HepG2 (cell line): Measurements from ENCODE around the gene STARD13. TPM values are rescaled to one million over a fixed set of nuclear protein-coding genes. Genes with fewer than 3 reads are reported as not detected.

Experiments used
- CC2D1A ChIP-seq: sonication (generic); formaldehyde crosslinking; IDR thresholded peaks from 2 replicates; pipeline ENCODE4 v1.8.1; 2023; ENCODE audit warnings: mild to moderate bottlenecking, missing genetic modification reagents
- HBP1 ChIP-seq: IDR thresholded peaks from 2 replicates; pipeline ENCODE4 v1.6.1; 2016; ENCODE audit warnings: low read depth, control low read depth
- MEIS1 ChIP-seq: sonication (generic); formaldehyde crosslinking; IDR thresholded peaks from 2 replicates; pipeline ENCODE4 v1.9.0; 2021; ENCODE audit warnings: mild to moderate bottlenecking, missing genetic modification reagents, moderate library complexity, borderline replicate concordance
- MEIS2 ChIP-seq: sonication (generic); formaldehyde crosslinking; IDR thresholded peaks from 2 replicates; pipeline ENCODE4 v1.9.0; 2021; ENCODE audit warnings: mild to moderate bottlenecking, missing genetic modification reagents
- NAIF1 ChIP-seq: sonication (generic); formaldehyde crosslinking; IDR thresholded peaks from 2 replicates; pipeline ENCODE4 v1.5.0; 2020; ENCODE audit warnings: mild to moderate bottlenecking, missing genetic modification reagents, borderline replicate concordance
- REXO4 ChIP-seq: sonication (generic); formaldehyde crosslinking; IDR thresholded peaks from 2 replicates; pipeline ENCODE4 v1.8.0; 2022; ENCODE audit warnings: missing genetic modification reagents, mild to moderate bottlenecking, borderline replicate concordance
- SCMH1 ChIP-seq: sonication (generic); formaldehyde crosslinking; IDR thresholded peaks from 2 replicates; pipeline ENCODE4 v1.9.0; 2021; ENCODE audit warnings: missing genetic modification reagents, mild to moderate bottlenecking, borderline replicate concordance
- SP2 ChIP-seq: sonication (generic); formaldehyde crosslinking; IDR thresholded peaks from 2 replicates; pipeline ENCODE4 v1.5.1; 2020; ENCODE audit warnings: mild to moderate bottlenecking, missing genetic modification reagents
- ZBTB40 ChIP-seq, 2 experiments: fragments of 450-650 bp in 1 of 2; sonication (generic) in 1 of 2; formaldehyde crosslinking in 1 of 2; IDR thresholded peaks; 2 replicates each; pipeline versions ENCODE4 v1.6.1 to v1.8.0; 2016 to 2022; ENCODE audit warnings: antibody characterized with exemption in 1 of 2, mild to moderate bottlenecking in 1 of 2, missing genetic modification reagents in 1 of 2
- ZFP91 ChIP-seq: sonication (generic); formaldehyde crosslinking; IDR thresholded peaks from 2 replicates; pipeline ENCODE4 v1.9.0; 2022; ENCODE audit warnings: missing genetic modification reagents, mild to moderate bottlenecking, borderline replicate concordance
- ZMAT5 ChIP-seq: sonication (generic); formaldehyde crosslinking; IDR thresholded peaks from 2 replicates; pipeline ENCODE4 v1.5.0; 2020; ENCODE audit warnings: mild to moderate bottlenecking, low read depth, missing genetic modification reagents, borderline replicate concordance
- ZNF136 ChIP-seq: sonication (generic); formaldehyde crosslinking; IDR thresholded peaks from 2 replicates; pipeline ENCODE4 v1.8.1; 2022; ENCODE audit warnings: low read depth, mild to moderate bottlenecking, moderate library complexity, missing genetic modification reagents
- ZNF33A ChIP-seq: sonication (generic); formaldehyde crosslinking; IDR thresholded peaks from 2 replicates; pipeline ENCODE4 v1.5.1; 2020; ENCODE audit warnings: missing genetic modification reagents, mild to moderate bottlenecking, moderate library complexity, borderline replicate concordance
- ZNF496 ChIP-seq: sonication (generic); formaldehyde crosslinking; IDR thresholded peaks from 2 replicates; pipeline ENCODE4 v1.8.1; 2023; ENCODE audit warnings: mild to moderate bottlenecking, moderate library complexity, missing genetic modification reagents; ENCODE audit not compliant: insufficient replicate concordance
- polyA plus RNA-seq, 8 experiments: library from polyadenylated mRNA; depleted of rRNA in 3 of 8; stranded (reverse) in 7 of 8; unstranded in 1 of 8; fragments of >200 nt; fragmentation: Illumina TruSeq in 4 of 8; extraction: Trizol in 4 of 8; gene quantifications; 2 replicates each; pipeline versions ENCODE4 v1.2.1 to v1.2.3, GENCODE V29; 2011 to 2016; ENCODE audit warnings: low read depth in 4 of 8, missing spikeins in 1 of 8, mixed read lengths in 1 of 8; ENCODE audit not compliant: insufficient read depth in 1 of 8
- total RNA-seq, 5 experiments: library from RNA; depleted of rRNA; stranded (reverse); fragments of >200 nt; fragmentation: Illumina TruSeq; extraction: Trizol; gene quantifications; 2 replicates each; pipeline ENCODE4 v1.2.3, GENCODE V29; 2016; ENCODE audit warnings: low read depth in 1 of 5

STARD13 gene
- total and polyA plus RNA-seq, 2 of the 13 experiments (the other 11 are each of a cell fraction or from before 2014, with no cell fraction given): 12.8 to 14.3 TPM

- TF ChIP-seq ZBTB40 (IDR thresholded peaks at IDR 0.05) (no peak), ZBTB40 (CRISPR knock-in tag; IDR thresholded peaks at IDR 0.05) (no peak), HBP1 (no peak), SP2 (CRISPR knock-in tag) (no peak), ZNF33A (no peak), MEIS2 (CRISPR knock-in tag) (no peak), ZMAT5 (CRISPR knock-in tag) (no peak), NAIF1 (CRISPR knock-in tag) (no peak), ZNF136 (CRISPR knock-in tag) (no peak), ZFP91 (no peak), REXO4 (CRISPR knock-in tag) (no peak), SCMH1 (CRISPR knock-in tag) (no peak), MEIS1 (CRISPR knock-in tag) (no peak), CC2D1A (CRISPR knock-in tag) (no peak), ZNF496 (CRISPR knock-in tag) (no peak)
- TF ChIP-seq, all 625 proteins: peak for 0
Measured at GRCh38 chr13:33210090-33210489, 75.5 kb downstream of the STARD13 start (continued).
